CD4-positive, alpha-beta T cell treated with Interleukin-1 beta for 1 hour (primary cell): Measurements from ENCODE around the gene CASK.
"Not testable (repeated sequence)": the region's sequence is repeated elsewhere in the genome, so short reads cannot be mapped to it uniquely, and the experiment has no call there.

Source experiments
- DNase-seq, 2 donors: peaks; one replicate each; pipeline ENCODE4 v3.0.0-alpha.2; 2020 to 2022

Gene CASK

DNA sequence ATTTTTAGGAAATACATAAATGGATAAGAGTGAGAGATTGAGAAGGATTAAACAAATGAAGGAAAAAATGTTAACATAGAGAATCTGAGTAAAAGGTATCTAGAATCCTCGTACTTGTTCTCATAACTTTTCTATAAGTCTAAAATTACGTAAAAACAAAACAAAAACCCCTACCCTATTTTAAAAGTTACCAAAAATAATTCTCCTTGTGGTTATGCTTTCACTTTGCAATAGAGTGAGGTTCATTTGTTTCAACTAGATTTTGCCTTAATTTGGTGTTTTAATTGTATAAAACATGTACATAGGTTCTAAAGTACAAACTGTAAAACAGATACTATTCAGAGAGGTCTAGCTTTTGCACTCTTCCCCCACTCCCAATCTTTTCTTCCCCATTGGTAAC is 238.4 kb downstream of the CASK start:
- DNase-seq, result no peak

- no peak for DNase-seq
These were observed 239.2 kb downstream of the CASK start for GRCh38 chrX:41684138-41684537.

GRCh38 chrX:41677183-41678060 is 245.9 kb downstream of the CASK start:
- DNase-seq, result no peak

- not testable (repeated sequence) for DNase-seq
These were observed 247.0 kb downstream of the CASK start for GRCh38 chrX:41676361-41676760.

- DNase-seq, result no peak
These were observed 250.7 kb downstream of the CASK start for GRCh38 chrX:41672643-41673042.

DNA sequence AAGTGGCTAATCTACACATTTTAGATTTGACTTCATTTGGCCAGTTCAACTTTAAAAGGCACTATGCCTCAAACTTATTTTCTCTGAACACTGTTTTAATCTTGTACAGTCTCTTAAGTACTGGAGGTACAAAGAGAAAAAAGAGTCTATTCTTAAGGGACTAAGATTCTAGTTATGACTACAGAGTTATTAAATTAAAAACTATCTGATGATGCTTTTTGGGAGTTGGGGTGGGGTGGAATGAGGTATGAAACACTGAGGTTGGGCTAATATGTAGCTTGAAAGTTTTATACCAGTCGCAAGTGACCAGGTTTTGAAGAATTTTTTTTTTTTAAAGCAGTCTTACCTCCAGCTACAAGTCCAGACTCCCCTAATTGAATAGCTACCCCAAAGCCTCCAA is 252.3 kb downstream of the CASK start:
- no peak for DNase-seq

- DNase-seq, result no peak
These were observed 253.2 kb downstream of the CASK start for GRCh38 chrX:41670112-41670511.

- no peak for DNase-seq
These were observed 255.7 kb downstream of the CASK start for GRCh38 chrX:41667631-41668030.

DNA sequence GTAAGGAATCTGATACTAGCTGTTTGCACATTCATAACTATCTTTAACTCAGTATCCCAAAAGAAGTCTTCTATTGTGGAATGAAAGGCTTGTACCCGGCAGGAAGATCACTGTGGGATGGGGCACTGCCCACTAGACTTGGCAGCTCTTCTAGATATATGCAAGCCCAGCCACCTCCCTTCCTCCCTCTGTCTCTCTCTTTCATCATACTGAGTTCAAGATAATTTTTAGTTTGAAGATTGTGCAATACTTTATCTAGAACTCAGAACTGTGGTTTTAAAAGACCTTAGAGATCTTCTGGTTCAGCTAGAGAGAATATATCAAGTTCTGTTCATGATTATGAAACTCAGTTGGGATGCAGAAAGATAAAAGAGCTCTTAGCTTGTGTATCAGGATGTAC is 257.1 kb downstream of the CASK start:
- no peak for DNase-seq

DNA sequence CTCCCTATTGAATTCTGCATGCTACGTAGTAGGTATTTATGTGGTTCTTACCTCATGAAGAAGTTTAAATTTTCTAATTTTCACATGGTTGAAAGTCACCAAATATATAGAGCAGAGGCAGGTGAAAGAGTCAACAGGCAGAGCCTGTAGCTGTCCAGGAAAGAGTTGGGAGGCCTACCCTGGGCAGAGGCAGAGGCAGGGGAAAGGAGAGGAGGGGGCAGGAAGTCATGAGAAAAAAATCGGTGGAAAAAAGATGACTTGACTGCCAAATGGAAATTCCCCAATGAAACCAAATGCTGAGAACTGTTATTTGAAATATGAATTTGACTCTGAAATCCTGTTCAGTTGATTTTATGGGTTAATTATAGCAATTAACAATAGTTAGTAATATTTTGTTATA is 257.7 kb downstream of the CASK start:
- no peak for DNase-seq

DNA sequence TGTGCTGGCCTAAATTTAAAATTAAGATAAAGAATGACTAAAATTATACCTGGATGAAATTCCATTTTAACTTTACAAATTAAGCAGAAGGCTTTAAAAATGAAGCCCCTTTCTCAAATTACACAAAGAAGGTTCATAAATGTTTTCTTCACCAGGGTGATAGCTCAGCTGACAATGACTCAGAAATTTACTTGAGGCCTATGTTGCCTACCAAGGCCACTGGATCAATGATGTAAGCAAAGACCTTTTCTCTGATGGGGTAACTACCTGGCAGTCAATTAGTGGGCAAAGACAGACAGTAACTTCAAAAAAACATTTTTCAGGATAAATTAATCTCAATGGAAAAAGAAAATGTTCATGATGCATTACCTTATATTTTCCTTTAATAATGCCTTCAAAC is 258.4 kb downstream of the CASK start:
- DNase-seq, result no peak

DNA sequence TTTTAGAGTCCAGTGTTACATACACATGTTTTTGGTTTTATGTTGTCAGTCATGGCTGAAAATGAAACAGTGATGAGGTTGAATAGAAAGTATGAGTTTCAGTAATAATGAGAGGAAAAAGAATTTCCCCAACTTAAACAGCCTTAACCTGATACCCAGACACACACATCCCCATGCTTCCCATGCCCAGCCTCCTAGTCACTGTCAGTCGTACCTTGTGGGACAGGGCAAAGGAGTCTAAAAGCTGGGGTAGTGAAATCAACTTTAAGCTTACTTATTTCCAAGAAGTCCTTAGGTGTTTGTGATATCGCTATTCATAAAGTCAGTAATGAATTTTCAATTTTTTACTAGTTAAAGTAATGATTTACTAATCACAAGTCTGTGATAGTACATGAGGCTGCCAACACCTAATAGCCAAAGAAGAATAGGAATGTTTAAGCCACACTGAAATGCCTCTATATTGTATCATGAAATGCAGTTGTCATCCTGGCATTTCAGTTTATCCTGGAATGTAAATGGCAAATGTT is 258.9 kb downstream of the CASK start:
- DNase-seq, result no peak

DNA sequence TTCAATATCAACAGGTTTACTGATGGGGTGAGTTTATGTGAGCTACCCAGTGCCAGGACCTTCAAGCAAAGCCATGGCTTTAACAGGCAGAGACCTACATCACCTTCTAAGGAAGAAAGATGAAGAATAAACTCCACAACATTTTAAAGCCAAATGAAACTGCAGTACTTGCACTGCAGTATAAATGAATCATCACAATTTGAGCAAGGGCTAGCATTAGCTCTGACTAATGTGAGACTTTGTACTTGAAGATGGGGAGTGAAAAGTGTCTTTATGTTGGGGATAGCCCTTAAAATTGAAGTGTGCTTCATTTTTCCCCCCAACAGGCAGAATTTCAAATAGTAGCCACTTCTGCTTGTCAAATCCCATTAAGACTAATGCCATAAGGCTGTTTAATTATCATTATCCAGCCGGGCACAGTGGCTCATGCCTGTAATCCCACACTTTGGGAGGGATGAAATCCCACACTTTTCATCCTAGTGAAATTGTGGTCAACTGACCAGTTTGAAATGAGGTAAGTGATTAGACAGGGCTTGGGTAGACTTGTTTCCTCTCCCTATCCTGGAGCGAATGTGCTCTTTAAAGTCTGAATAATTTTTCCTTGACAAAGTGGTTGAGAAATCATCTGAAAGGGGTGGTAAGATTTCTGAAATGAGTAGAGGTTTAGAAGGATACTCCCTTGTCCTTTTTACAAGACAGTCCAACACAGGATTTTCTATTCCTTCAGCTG is 261.8 kb downstream of the CASK start:
- no peak for DNase-seq

GRCh38 chrX:41655631-41656030 is 267.7 kb downstream of the CASK start:
- no peak for DNase-seq

DNA sequence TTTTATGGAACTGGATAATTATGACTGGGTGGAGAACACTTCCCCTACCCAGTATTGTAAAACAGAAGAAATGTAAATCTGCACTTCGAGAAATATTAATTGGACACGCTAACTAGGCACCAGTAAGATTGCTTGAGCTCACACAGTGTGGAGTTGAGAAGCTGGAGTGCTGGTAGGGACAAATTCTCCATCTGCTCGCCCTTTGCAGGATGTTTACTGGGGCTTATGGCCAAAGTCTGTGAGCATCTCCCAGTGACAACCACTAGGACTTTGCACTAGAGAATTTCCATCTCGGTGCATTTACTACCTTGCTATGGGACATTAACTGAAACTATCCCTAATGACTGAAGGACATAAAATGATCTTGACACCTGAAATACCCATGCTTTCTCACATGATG is 268.3 kb downstream of the CASK start:
- DNase-seq, result no peak

- no peak for DNase-seq
These were observed 270.2 kb downstream of the CASK start for GRCh38 chrX:41653125-41653524.

GRCh38 chrX:41646201-41646600 is 277.2 kb downstream of the CASK start:
- not testable (repeated sequence) for DNase-seq

GRCh38 chrX:41634284-41634683 is 289.1 kb downstream of the CASK start:
- no peak for DNase-seq

DNA sequence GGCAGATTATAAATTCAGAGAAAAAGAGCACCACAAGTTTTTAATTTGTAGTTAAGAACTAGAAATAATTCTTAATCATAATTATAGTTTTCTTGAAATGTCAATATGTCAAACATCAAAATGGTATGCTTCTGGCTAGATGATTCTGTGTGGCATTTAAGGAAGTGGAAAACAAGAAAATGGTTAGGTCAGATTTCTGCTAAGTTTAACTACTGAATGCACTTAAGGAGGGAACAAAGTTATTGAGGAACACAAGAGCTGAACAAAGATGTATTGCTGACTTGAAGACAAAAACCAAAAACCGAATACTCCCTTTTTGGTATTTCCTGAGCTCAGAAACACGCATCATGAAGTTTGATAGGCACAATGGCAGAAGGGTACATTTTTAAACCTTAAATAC is 293.3 kb downstream of the CASK start:
- DNase-seq, result no peak

DNA sequence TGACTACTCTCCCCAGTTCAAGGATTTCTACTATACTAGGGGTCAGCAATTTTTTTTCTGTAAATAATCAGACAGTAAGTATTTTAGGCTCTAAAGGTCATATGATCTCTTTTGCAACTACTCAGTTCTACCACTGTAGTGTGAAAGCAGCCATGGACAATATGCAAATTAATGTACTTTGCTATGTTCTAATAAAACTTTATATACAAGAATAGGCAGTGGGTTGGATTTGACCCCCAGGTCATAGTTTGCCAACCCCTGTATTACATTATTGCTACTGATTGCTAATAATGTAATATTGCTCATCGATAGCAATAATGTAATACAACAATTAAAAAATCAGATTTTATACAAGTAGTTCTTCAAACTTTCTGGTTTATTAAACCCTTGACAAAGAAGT is 293.8 kb downstream of the CASK start:
- DNase-seq, result no peak

DNA sequence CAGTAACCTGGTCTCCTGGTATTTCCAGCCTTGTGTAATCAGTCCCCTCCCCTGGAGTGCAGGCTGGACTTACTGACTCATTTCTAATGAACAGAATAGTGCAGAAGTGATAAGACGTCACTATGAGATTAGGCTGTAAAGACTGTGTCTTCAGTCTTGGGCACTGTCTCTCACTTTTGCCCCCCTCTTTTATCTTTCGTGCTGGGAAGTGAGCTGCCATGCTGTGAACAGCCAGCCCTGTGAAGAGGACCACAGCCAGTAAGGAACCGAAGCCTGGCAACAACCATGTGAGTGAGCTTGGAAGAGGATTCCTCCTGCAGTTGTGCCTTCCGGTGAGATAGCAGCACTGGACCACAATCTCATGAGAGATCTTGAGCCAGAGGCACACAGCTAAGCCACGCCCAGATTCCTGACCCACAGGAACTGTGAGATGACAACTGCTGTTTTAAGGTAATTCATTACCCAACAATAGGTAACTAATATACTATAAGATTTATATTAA is 302.1 kb downstream of the CASK start:
- no peak for DNase-seq

DNA sequence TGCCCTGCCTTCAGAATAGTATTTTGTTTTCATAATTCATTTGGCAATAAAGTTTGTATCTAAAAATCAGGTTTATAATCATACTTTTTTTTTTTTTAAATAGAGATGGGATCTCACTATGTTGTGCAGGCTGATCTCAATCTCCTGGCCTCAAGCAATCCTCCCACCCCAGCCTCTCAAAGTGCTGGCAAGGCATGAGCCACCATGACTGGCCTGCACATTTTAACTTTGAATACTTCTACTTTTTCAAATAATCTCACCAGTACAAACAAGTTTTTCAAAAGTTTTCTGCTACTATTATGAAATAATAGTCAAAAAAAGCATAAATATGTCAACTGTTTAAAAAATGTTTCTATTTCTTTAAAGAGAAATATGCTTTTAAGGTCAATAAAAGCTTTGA is 304.1 kb downstream of the CASK start:
- DNase-seq, result no peak

DNA sequence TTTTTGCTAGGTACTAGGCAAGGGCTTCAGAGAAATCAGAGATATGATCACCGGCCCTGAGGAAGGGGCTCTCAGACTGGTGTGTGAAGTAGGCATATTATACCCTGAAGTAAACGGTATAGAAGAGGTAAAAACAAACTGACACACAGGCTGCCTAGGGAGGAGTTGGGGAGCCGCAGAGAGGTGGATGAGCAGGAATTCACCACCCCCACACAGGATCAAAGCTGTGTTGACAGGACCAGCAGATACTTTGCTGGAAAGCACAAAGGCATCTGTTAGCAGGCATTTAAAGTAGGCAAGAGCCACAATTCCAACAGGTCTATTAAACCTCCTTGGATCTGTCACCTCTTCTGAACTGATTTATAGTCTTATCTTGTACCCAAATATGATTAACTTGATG is 306.4 kb downstream of the CASK start:
- DNase-seq, result no peak

GRCh38 chrX:41616255-41616654 is 307.1 kb downstream of the CASK start:
- DNase-seq, result no peak
